Adrenal gland (tissue), 12 donors: ENCODE measurements around the gene GDPD1. TPM values are rescaled to one million over a fixed set of nuclear protein-coding genes. Genes with fewer than 3 reads are reported as not detected.
"Not testable (repeated sequence)": the region's sequence is repeated elsewhere in the genome, so short reads cannot be mapped to it uniquely, and the experiment has no call there.

ENCODE experiments used
- DNase-seq, 7 donors: peaks; one replicate each; pipeline ENCODE4 v3.0.0-alpha.2; 2019 to 2020
- H3K27ac ChIP-seq, 5 donors: fragments of 200-600 bp; sonication (generic) in 4 of 5; 1 replicate in 3 of 5; 2 replicates in 2 of 5; pipeline versions ENCODE4 v1.5.1 to v1.8.0; 2016 to 2020; ENCODE audit warnings: mild to moderate bottlenecking in 1 of 5
- H3K27me3 ChIP-seq: fragments of 200-600 bp; 2 replicates; pipeline ENCODE4 v1.8.0; 2021
- H3K36me3 ChIP-seq, 2 donors: fragments of 200-600 bp; replicated peaks in 1 of 2; 1 replicate in 1 of 2; 2 replicates in 1 of 2; pipeline versions ENCODE4 v1.5.1 to v1.8.0; 2018 to 2022
- H3K4me1 ChIP-seq, 2 donors: fragments of 200-600 bp; replicated peaks in 1 of 2; 1 replicate in 1 of 2; 2 replicates in 1 of 2; pipeline versions ENCODE4 v1.5.1 to v1.8.0; 2018 to 2021
- H3K4me3 ChIP-seq, 4 donors: fragments of 200-600 bp; sonication (generic) in 3 of 4; one replicate each; pipeline ENCODE4 v1.5.1; 2016 to 2018
- H3K9me3 ChIP-seq, 3 donors: fragments of 200-600 bp; sonication (generic) in 1 of 3; replicated peaks in 1 of 3; 1 replicate in 2 of 3; 2 replicates in 1 of 3; pipeline versions ENCODE4 v1.5.1 to v1.8.0; 2016 to 2021
- POLR2A ChIP-seq, 2 donors: fragments of 450-650 bp; IDR thresholded peaks; one replicate each; pipeline ENCODE4 v1.6.1; 2017; ENCODE audit warnings: antibody characterized with exemption in 2 of 2, mild to moderate bottlenecking in 2 of 2, moderate library complexity in 1 of 2
- WGBS, 4 donors: extraction: QIAGEN DNeasy Blood & Tissue Kit in 2 of 4; methylation state at CpG; one replicate each; pipeline versions ENCODE4 v1.1.5 to v1.1.7; 2013 to 2017; 5-methylcytosine and 5-hydroxymethylcytosine counted together
- intact Hi-C, 2 donors: fragments of 100-400 bp; cut with DNase I; formaldehyde crosslinking; loops; one replicate each; pipeline versions ENCODE4 v1.14.1 to v1.15.0; 2022 to 2023
- polyA plus RNA-seq, 3 donors: library from polyadenylated mRNA; stranded (reverse); fragments of 200-250 nt in 2 of 3; fragments of 350-450 nt in 1 of 3; fragmentation: Illumina TruSeq in 1 of 3; extraction: RNeasy Lipid Tissue Mini Kit (QIAGEN cat#74804) in 1 of 3; gene quantifications; one replicate each; pipeline ENCODE4 v1.2.3, GENCODE V29; 2013 to 2014
- total RNA-seq, 9 donors: library from RNA; depleted of rRNA in 4 of 9; stranded (reverse); fragments of >200 nt in 4 of 9; fragments of 120-200 nt in 1 of 9; fragmentation: NEBNext Ultra II Directional in 1 of 9; extraction: Animal tissue kit (Norgen Biotek cat#: 25700) in 1 of 9; gene quantifications; one replicate each; pipeline versions ENCODE4 v1.1.0 to v1.2.4, GENCODE V29; 2013 to 2023
- TF ChIP-seq, protein P1 (sequence below), 6 experiments: fragments of 450-650 bp in 4 of 6; fragments of 200-600 bp in 2 of 6; sonication (generic) in 1 of 6; IDR thresholded peaks; 1 replicate in 5 of 6; 2 replicates in 1 of 6; pipeline versions ENCODE4 v1.5.1 to v1.8.0; 2016 to 2021; ENCODE audit warnings: antibody characterized with exemption in 6 of 6, mild to moderate bottlenecking in 2 of 6, moderate library complexity in 1 of 6
- donor health status: healthy with polysubstance abuse.
- donor health status: Bipolar disorder and iron deficiency.
- donor health status: DM: yes; HTN: yes; CAD: no.
- donor health status: DM: no; HTN: no; CAD: no.
- donor health status: DM: no; HTN: no; CAD: no.
- donor health status: DM: yes; HTN: yes; CAD: no.

The GDPD1 gene
- total and polyA plus RNA-seq, 12 donors: 0.36 to 6.1 (median 2.3) TPM

DNA sequence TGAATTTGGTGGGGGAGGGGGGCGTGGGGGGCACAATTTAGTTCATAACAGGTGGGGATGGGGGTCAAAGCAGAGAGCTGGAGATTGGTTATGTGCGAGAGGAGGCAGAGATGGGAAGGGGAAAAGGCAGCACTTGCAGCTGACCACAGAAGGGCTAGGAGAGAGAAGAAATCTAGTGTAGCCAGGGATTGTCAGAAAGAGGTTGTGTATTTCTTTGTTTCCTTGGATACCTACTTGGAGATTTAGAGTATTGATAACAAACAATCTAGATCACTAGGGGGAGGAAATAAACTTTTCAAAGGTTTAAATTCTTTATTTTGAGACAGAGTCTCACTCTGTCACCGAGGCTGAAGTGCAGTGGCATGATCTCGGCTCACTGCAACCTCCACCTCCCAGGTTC, 64.0 kb downstream of the GDPD1 start:
- Histone ChIP-seq H3K27ac (no peak overlapping the region), H3K9me3 (no peaks in the 10 kb centered on the region), H3K4me1 (no peaks in the 10 kb centered on the region), H3K4me3 (no peak overlapping the region), H3K36me3 (no peaks in the 10 kb centered on the region), H3K27me3 (no peaks in the 10 kb centered on the region)
- WGBS, 4 donors: 72 to 79% (median 77%) methylated on average over 4 of the region's 4 CpGs
- TF ChIP-seq, protein P1, sequence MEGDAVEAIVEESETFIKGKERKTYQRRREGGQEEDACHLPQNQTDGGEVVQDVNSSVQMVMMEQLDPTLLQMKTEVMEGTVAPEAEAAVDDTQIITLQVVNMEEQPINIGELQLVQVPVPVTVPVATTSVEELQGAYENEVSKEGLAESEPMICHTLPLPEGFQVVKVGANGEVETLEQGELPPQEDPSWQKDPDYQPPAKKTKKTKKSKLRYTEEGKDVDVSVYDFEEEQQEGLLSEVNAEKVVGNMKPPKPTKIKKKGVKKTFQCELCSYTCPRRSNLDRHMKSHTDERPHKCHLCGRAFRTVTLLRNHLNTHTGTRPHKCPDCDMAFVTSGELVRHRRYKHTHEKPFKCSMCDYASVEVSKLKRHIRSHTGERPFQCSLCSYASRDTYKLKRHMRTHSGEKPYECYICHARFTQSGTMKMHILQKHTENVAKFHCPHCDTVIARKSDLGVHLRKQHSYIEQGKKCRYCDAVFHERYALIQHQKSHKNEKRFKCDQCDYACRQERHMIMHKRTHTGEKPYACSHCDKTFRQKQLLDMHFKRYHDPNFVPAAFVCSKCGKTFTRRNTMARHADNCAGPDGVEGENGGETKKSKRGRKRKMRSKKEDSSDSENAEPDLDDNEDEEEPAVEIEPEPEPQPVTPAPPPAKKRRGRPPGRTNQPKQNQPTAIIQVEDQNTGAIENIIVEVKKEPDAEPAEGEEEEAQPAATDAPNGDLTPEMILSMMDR (IDR thresholded peaks at IDR 0.05): no peak
- no peak for TF ChIP-seq POLR2A (IDR thresholded peaks at IDR 0.05)
- no peak for DNase-seq
- intact Hi-C loops: no loop called here

DNA sequence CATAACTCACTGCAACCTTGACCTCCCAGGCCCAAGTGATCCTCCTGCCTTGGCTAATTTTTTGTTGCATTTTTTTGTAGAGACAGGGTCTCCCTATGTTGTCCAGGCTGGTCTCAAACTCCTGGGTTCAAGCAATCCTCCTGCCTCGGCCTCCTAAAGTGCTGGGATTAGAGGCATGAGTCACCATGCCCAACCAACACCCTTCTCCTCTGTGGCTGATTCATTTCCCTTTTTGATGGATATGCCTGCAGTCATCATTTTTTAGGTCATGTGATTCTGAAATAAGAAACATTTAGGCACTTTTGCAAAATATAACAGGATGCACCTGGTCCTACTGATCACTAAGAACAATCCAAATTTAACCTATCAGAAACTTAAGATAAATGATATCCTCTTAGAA, 67.1 kb downstream of the GDPD1 start:
- Histone ChIP-seq H3K4me3 (no peak overlapping the region), H3K27ac (no peak overlapping the region), H3K36me3 (no peaks in the 10 kb centered on the region), H3K4me1 (no peaks in the 10 kb centered on the region), H3K9me3 (no peaks in the 10 kb centered on the region), H3K27me3 (no peaks in the 10 kb centered on the region)
- intact Hi-C loops: no loop called here
- peak in 2 of 7 donors; percentile 10 to 11 for DNase-seq
- 35 to 68% (median 65%) methylated on average over 1 of the region's 1 CpG for WGBS, 4 donors
- TF ChIP-seq, protein P1 (IDR thresholded peaks at IDR 0.05): no peak
- no peak for TF ChIP-seq POLR2A (IDR thresholded peaks at IDR 0.05)

DNA sequence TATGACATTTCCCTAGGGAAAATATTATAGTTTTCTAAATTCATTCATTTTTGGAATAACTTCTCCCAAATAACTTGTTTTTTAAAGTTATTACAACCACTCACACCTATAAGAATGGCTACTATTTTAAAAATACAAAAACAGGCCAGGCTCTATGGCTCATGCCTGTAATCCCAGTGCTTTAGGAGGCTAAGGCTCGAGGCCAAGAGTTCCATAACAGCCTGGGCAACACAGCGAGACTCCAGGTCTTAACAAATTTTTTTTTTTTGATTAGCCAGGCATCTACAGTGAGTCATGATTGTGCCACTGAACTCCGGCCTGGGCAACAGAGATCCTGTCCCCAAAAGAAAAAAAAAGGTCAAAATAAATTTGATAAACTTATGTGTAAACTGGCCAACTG, 67.6 kb downstream of the GDPD1 start:
- no peak for TF ChIP-seq POLR2A (IDR thresholded peaks at IDR 0.05)
- TF ChIP-seq, protein P1 (IDR thresholded peaks at IDR 0.05): no peak
- H3K4me3 ChIP-seq: no peak overlapping the region
- peak overlapping the region in 1 of 5 donors; percentile 48 for H3K27ac ChIP-seq
- no peaks in the 10 kb centered on the region for H3K4me1 ChIP-seq
- whole genome bisulfite sequencing, 4 donors: 52 to 73% (median 57%) methylated on average over 3 of the region's 3 CpGs
- intact Hi-C loops: no loop called here
- no peaks in the 10 kb centered on the region for H3K27me3 ChIP-seq
- no peak for DNase-seq
- H3K9me3 ChIP-seq: no peaks in the 10 kb centered on the region
- no peaks in the 10 kb centered on the region for H3K36me3 ChIP-seq

DNA sequence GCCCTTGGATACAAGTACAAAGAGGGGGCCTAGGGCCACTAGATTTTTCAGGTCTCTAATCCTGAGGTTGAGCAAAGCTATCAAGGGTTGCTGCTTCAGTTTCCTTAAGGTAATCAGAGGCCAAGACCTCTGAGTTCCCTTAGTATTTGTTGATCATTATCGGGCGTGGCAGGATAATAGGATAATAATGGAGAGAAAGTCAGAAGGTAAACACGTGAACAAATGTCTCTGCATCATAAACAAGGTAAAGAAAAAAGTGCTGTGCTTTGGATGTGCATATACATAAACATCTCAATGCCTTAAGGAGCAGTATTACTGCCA, 69.6 kb downstream of the GDPD1 start:
- intact Hi-C loops: no loop called here
- no peak for TF ChIP-seq POLR2A (IDR thresholded peaks at IDR 0.05)
- TF ChIP-seq, protein P1 (IDR thresholded peaks at IDR 0.05): no peak
- Histone ChIP-seq H3K4me1 (no peaks in the 10 kb centered on the region), H3K4me3 (no peak overlapping the region), H3K9me3 (no peaks in the 10 kb centered on the region), H3K27ac (no peak overlapping the region), H3K36me3 (no peaks in the 10 kb centered on the region), H3K27me3 (no peaks in the 10 kb centered on the region)
- DNase-seq: no peak
- WGBS, 4 donors: 66 to 84% (median 77%) methylated on average over 3 of the region's 3 CpGs

DNA sequence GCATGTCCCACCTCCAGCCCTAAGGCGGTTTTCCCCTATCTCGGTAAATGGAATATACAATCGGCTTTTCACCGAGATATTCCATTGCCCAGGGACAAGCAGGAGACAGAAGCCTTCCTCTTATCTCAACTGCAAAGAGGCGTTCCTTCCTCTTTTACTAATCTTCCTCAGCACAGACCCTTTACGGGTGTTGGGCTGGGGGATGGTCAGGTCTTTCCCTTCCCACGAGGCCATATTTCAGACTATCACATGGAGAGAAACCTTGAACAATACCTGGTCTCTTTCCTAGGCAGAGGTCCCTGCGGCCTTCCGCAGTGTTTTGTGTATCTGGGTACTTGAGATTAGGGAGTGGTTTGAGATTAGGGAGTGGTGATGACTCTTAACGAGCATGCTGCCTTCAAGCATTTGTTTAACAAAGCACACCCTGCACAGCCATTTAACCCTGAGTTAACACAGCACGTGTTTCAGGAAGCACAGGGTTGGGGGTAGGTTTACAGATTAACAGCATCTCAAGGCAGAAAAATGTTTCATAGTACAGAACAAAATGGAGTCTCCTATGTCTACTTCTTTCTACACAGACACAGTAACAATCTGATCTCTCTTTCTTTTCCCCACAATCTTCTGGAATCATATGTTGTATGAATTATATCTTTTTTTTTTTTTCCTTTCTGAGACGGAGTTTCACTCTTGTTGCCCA, 70.1 kb downstream of the GDPD1 start:
- H3K4me1 ChIP-seq, DNase-seq, H3K36me3 ChIP-seq, intact Hi-C loops, H3K4me3 ChIP-seq, H3K9me3 ChIP-seq, H3K27ac ChIP-seq, H3K27me3 ChIP-seq: not testable (repeated sequence)
- 47 to 58% (median 55%) methylated on average over 11 to 12 of the region's 12 CpGs for WGBS, 4 donors
